CD4-positive, alpha-beta T cell (primary cell): ENCODE measurements around the gene KCNK4. TPM values are rescaled to one million over a fixed set of nuclear protein-coding genes. Genes with fewer than 3 reads are reported as not detected.

ENCODE experiments used
- ATAC-seq: fragments of 200-7000 bp; cut with Tn5 transposase; one replicate; pipeline ENCODE4 v1.10.0; 2022; ENCODE audit warnings: mild to moderate bottlenecking; ENCODE audit not compliant: poor library complexity
- CTCF ChIA-PET: fragments of 350-600 bp; sonication (Branson Sonifier 250); formaldehyde crosslinking; loops from one replicate; lab custom pipeline; 2021; ENCODE audit warnings: antibody characterized with exemption, inconsistent platforms; lab: Charles Lee
- POLR2A ChIA-PET: fragments of 350-600 bp; sonication (Branson Sonifier 250); formaldehyde crosslinking; loops from one replicate; lab custom pipeline; 2021; ENCODE audit warnings: antibody characterized with exemption, inconsistent platforms; lab: Charles Lee
- DNase-seq, 14 experiments: peaks; one replicate each; pipeline ENCODE4 v3.0.0-alpha.2; 2013 to 2020; ENCODE audit warnings: mixed read lengths in 2 of 14
- H3K27ac ChIP-seq, 2 donors: one replicate each; pipeline versions ENCODE4 v1.5.1 to v1.7.0; 2013; ENCODE audit warnings: low read length in 2 of 2, low read depth in 1 of 2, mild to moderate bottlenecking in 1 of 2
- H3K27me3 ChIP-seq, 2 experiments: 1 replicate in 1 of 2; 2 replicates in 1 of 2; pipeline versions ENCODE4 v1.6.1 to v1.7.0; 2013; ENCODE audit warnings: low read length in 2 of 2, control low read depth in 1 of 2, mild to moderate bottlenecking in 1 of 2, moderate library complexity in 1 of 2; ENCODE audit not compliant: insufficient read depth in 2 of 2, control insufficient read depth in 1 of 2
- H3K36me3 ChIP-seq: one replicate; pipeline ENCODE4 v1.6.1; 2013; ENCODE audit warnings: low read length, control low read depth; ENCODE audit not compliant: insufficient read depth
- H3K4me1 ChIP-seq: one replicate; pipeline ENCODE4 v1.6.1; 2013; ENCODE audit warnings: low read length, control low read depth; ENCODE audit not compliant: insufficient read depth
- H3K4me3 ChIP-seq: one replicate; pipeline ENCODE4 v1.5.1; 2013; ENCODE audit warnings: mild to moderate bottlenecking, low read length, moderate library complexity
- H3K9me3 ChIP-seq, 2 experiments: 1 replicate in 1 of 2; 2 replicates in 1 of 2; pipeline versions ENCODE4 v1.6.1 to v1.7.0; 2013; ENCODE audit warnings: low read length in 2 of 2, mild to moderate bottlenecking in 2 of 2, control low read depth in 1 of 2, moderate library complexity in 1 of 2; ENCODE audit not compliant: control insufficient read depth in 1 of 2, insufficient read depth in 1 of 2
- H3K27ac Mint-ChIP-seq: one replicate; pipeline ENCODE4 v1.8.0; 2020; ENCODE audit warnings: mixed read lengths
- H3K27me3 Mint-ChIP-seq: one replicate; pipeline ENCODE4 v1.8.0; 2021; ENCODE audit warnings: mixed read lengths
- H3K36me3 Mint-ChIP-seq: one replicate; pipeline ENCODE4 v1.8.0; 2021; ENCODE audit warnings: low read depth, mixed read lengths
- H3K4me1 Mint-ChIP-seq: one replicate; pipeline ENCODE4 v1.8.0; 2021; ENCODE audit warnings: low read depth, mixed read lengths
- H3K4me3 Mint-ChIP-seq: one replicate; pipeline ENCODE4 v1.8.0; 2020; ENCODE audit warnings: mild to moderate bottlenecking, mixed read lengths
- H3K9me3 Mint-ChIP-seq: one replicate; pipeline ENCODE4 v1.8.0; 2020; ENCODE audit warnings: mixed read lengths
- CTCF ChIP-seq: fragments of 200-600 bp; IDR thresholded peaks from one replicate; pipeline ENCODE4 v1.8.0; 2022; ENCODE audit warnings: antibody characterized with exemption, mild to moderate bottlenecking
- intact Hi-C, 2 experiments: fragments of 100-400 bp; cut with DNase I in 1 of 2; cut with micrococcal nuclease in 1 of 2; formaldehyde crosslinking; loops; one replicate each; pipeline versions ENCODE4 v1.15.1 to v1.9.0; 2023 to 2025; cut with DNase I, micrococcal nuclease
- total RNA-seq, 174 experiments: library from RNA in 2 of 174; stranded (reverse) in 2 of 174; gene quantifications; one replicate each; pipeline ENCODE4 v1.2.3 and lab custom pipeline; 2021 to 2026

Gene KCNK4
- total RNA-seq, 2 experiments from 2014 or later = 0.14 TPM; not detected in 1

DNA sequence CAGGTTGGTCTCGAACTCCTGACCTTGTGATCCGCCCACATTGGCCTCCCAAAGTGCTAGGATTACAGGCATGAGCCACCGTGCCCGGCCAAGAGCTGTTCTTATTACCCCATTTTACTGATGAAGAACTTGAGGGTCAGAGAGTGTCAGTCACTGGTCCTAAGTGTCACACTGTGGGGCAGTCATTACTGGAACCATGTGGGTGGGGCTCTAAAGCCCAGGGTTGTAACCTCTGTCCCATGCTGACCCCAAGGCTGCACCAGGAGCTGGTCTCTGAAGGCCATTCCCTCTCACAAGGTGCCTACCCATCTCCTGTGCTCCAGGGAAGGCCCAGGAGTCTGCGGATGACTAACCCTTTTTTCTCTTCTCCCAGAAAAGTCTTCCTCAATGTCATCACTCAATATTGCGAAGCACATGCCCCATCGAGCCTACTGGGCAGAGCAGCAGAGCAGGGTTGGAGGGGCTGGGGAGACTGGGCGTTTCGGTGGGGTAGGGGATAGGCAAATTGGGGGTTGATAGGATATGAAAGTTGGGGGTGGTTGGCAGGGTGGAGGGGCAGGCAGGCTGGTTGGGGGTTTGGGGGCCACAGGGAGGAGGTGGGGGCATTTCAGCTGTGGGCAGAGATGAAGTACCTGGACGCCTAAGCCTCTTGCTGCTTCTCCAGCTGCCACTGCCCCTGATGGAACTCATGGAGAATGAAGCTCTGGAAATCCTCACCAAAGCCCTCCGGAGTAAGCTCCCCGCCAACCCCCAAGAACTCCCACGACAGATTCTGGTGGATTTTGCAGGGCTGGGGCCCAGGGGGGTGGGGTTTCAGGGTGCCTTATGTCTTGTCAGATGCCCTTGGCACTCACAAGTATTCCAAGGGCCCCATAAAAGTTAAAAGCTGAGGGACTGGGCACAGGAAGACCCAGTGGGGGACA is 12.3 kb downstream of the KCNK4 start:
- no peak for ATAC-seq
- H3K27ac Mint-ChIP-seq = peak overlapping the region; percentile 96
- Histone ChIP-seq H3K4me1 (peaks cover 61% of the 10 kb centered on the region), H3K9me3 (peaks cover 0 to 20% of the 10 kb centered on the region in 2 experiments), H3K27me3 (peaks cover 35 to 36% of the 10 kb centered on the region in 2 experiments), H3K36me3 (peaks cover 5% of the 10 kb centered on the region), H3K4me3 (no peak overlapping the region), H3K27ac (peak overlapping the region in 1 of 2 donors; percentile 93)
- POLR2A ChIA-PET = interaction anchor here (0.6 to 7.6 kb wide), 13 partner anchors 13 to 1576 kb away, joined by 3 to 105 read pairs (median 9); partner anchors contain the start of genes BAD, FERMT3, FKBP2 and GPR137
- H3K9me3 Mint-ChIP-seq = no peaks in the 10 kb centered on the region
- H3K4me3 Mint-ChIP-seq = peak overlapping the region; percentile 98
- peaks cover 42% of the 10 kb centered on the region for H3K4me1 Mint-ChIP-seq
- peaks cover 7% of the 10 kb centered on the region for H3K36me3 Mint-ChIP-seq
- CTCF ChIA-PET = interaction anchor here (0.6 to 6.0 kb wide), 16 partner anchors 14 to 442 kb away, joined by 3 to 123 read pairs (median 8); partner anchors contain the start of genes BAD, FERMT3, GPR137 and NUDT22
- TF ChIP-seq CTCF = no peak
- peaks cover 43% of the 10 kb centered on the region for H3K27me3 Mint-ChIP-seq
- intact Hi-C loops = loop anchor here (1.0 to 10.0 kb wide), 11 partner anchors 17 to 466 kb away; partner anchors contain the start of genes FKBP2 (in 1 of the 2), GPR137 (in 1 of the 2), MARK2 (in 1 of the 2) and PLCB3 (in 1 of the 2)
- peak in 1 of 14 experiments; percentile 47 for DNase-seq

DNA sequence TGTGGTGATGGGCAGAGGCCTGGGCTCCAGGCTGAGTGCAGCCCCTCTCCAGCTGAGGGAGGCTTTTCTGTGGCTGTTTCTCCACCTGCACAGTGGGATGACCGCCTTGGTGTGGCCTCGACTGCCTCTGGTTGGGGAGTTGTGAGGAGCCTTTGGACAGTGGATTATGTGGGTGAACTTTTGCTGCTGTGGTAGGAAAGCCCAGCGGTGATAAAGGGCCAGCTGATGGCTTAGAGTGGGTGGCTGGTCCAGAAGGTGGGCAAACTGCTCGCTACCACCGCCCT is 12.9 kb downstream of the KCNK4 start:
- Histone ChIP-seq H3K27me3 (peaks cover 30 to 31% of the 10 kb centered on the region in 2 experiments), H3K36me3 (peaks cover 5% of the 10 kb centered on the region), H3K4me1 (peaks cover 60% of the 10 kb centered on the region), H3K4me3 (peak overlapping the region; percentile 92), H3K9me3 (peaks cover 0 to 20% of the 10 kb centered on the region in 2 experiments), H3K27ac (peak overlapping the region; percentile 84 to 93)
- ChIA-PET CTCF (interaction anchor here (0.6 to 6.0 kb wide), 16 partner anchors 14 to 443 kb away, joined by 3 to 123 read pairs (median 8); partner anchors contain the start of genes BAD, FERMT3, GPR137 and NUDT22), POLR2A (interaction anchor here (0.7 to 7.6 kb wide), 14 partner anchors 13 to 1576 kb away, joined by 3 to 105 read pairs (median 8); partner anchors contain the start of genes BAD, FERMT3, FKBP2 and GPR137)
- intact Hi-C loops = loop anchor here (1.0 to 10.0 kb wide), 10 partner anchors 19 to 467 kb away; partner anchors contain the start of genes FKBP2 (in 1 of the 2), GPR137 (in 1 of the 2), MARK2 (in 1 of the 2) and PLCB3 (in 1 of the 2)
- no peak for ATAC-seq
- Mint-ChIP-seq H3K36me3 (peaks cover 7% of the 10 kb centered on the region), H3K27me3 (peaks cover 37% of the 10 kb centered on the region), H3K27ac (peak overlapping the region; percentile 96), H3K4me3 (peak overlapping the region; percentile 98), H3K9me3 (no peaks in the 10 kb centered on the region), H3K4me1 (peaks cover 42% of the 10 kb centered on the region)
- no peak for DNase-seq
- TF ChIP-seq CTCF = no peak
